Stimulated activated CD4-positive, alpha-beta T cell treated with anti-CD3 and anti-CD28 coated beads, Interleukin-12 subunit alpha, Interleukin-12 subunit beta, amount 100 ng/mL, for 4 hours (primary cell): ENCODE measurements around the gene EPHA8.

Experiments used
- DNase-seq: peaks from one replicate; pipeline ENCODE4 v3.0.0-alpha.2; 2020

Gene EPHA8

GRCh38 chr1:22625262-22625925 lies 62.1 kb downstream of the EPHA8 start:
- no peak for DNase-seq

- DNase-seq: no peak
Observed at GRCh38 chr1:22626237-22627157, 63.2 kb downstream of the EPHA8 start.

GRCh38 chr1:22627331-22627730 lies 64.0 kb downstream of the EPHA8 start:
- no peak for DNase-seq

- no peak for DNase-seq
Observed at GRCh38 chr1:22628698-22629444, 65.6 kb downstream of the EPHA8 start.

- DNase-seq: no peak
Observed at GRCh38 chr1:22629886-22630285, 66.6 kb downstream of the EPHA8 start.

GRCh38 chr1:22633697-22634463 lies 70.6 kb downstream of the EPHA8 start:
- no peak for DNase-seq

- no peak for DNase-seq
Observed at GRCh38 chr1:22635436-22635835, 72.1 kb downstream of the EPHA8 start.

GRCh38 chr1:22636353-22636752 lies 73.1 kb downstream of the EPHA8 start, which contains the start of gene C1QA:
Gene C1QA, plus strand, starts transcription at chr1:22636628. Its CDS starts 989 bp downstream, at chr1:22637617.
- DNase-seq: no peak

GRCh38 chr1:22636927-22637326 lies 73.6 kb downstream of the EPHA8 start:
- no peak for DNase-seq

- no peak for DNase-seq
Observed at GRCh38 chr1:22637907-22638445, 74.7 kb downstream of the EPHA8 start.

GRCh38 chr1:22638476-22639234 lies 75.4 kb downstream of the EPHA8 start:
- DNase-seq: no peak

- no peak for DNase-seq
Observed at GRCh38 chr1:22639286-22639685, 76.0 kb downstream of the EPHA8 start.

GRCh38 chr1:22641247-22641646 lies 78.0 kb downstream of the EPHA8 start:
- no peak for DNase-seq

GRCh38 chr1:22641906-22642636 lies 78.8 kb downstream of the EPHA8 start:
- DNase-seq: peak; percentile 72

- no peak for DNase-seq
Observed at GRCh38 chr1:22643381-22643780, 80.1 kb downstream of the EPHA8 start, which contains the start of gene C1QC. Gene C1QC, plus strand, starts transcription at chr1:22643633. Its CDS starts 391 bp downstream, at chr1:22644024.

- DNase-seq: no peak
Observed at GRCh38 chr1:22643928-22644327, 80.6 kb downstream of the EPHA8 start.

GRCh38 chr1:22645931-22646330 lies 82.6 kb downstream of the EPHA8 start:
- DNase-seq: no peak

GRCh38 chr1:22646384-22646783 lies 83.1 kb downstream of the EPHA8 start:
- no peak for DNase-seq

GRCh38 chr1:22650089-22650693 lies 86.9 kb downstream of the EPHA8 start:
- DNase-seq: no peak
